IMR-90 (cell line): Measurements from ENCODE around the gene ZNF512. TPM values are rescaled to one million over a fixed set of nuclear protein-coding genes. Genes with fewer than 3 reads are reported as not detected.

Experiments
- ATAC-seq: fragments of 200-7000 bp; cut with Tn5 transposase; 2 replicates; pipeline ENCODE4 v1.9.1; 2020; ENCODE audit warnings: low read depth, mild to moderate bottlenecking, moderate library complexity
- BruUV-seq: library from RNA; stranded (reverse); fragments of 400-500 nt; replicated peaks from 2 replicates; lab custom pipeline; 2021; lab: Mats Ljungman, UMichigan
- CTCF ChIA-PET: fragments of 300-600 bp; formaldehyde crosslinking; extraction: SDS; loops from one replicate; lab custom pipeline; 2021; ENCODE audit warnings: antibody characterized with exemption; lab: Yijun Ruan, JAX
- POLR2A ChIA-PET: fragments of 300-600 bp; sonication (Branson Sonifier 250); formaldehyde crosslinking; loops from one replicate; lab custom pipeline; 2022; ENCODE audit warnings: antibody characterized with exemption; ENCODE audit not compliant: unreplicated experiment; lab: Charles Lee
- DNase-seq: peaks from one replicate; pipeline ENCODE4 v3.0.0; 2013
- H2AFZ ChIP-seq: replicated peaks from 2 replicates; pipeline ENCODE3; 2013; ENCODE audit warnings: low read length, mild to moderate bottlenecking; ENCODE audit not compliant: poor library complexity
- H2AK5ac ChIP-seq: 2 replicates; pipeline ENCODE4 v1.6.1; 2013; ENCODE audit warnings: low read depth, low read length, inconsistent platforms
- H2AK9ac ChIP-seq: replicated peaks from 2 replicates; pipeline ENCODE3; 2013; ENCODE audit warnings: mild to moderate bottlenecking, low read depth, low read length, moderate library complexity; ENCODE audit not compliant: poor library complexity
- H2BK120ac ChIP-seq: 2 replicates; pipeline ENCODE4 v1.6.1; 2013; ENCODE audit warnings: low read depth, low read length, inconsistent platforms
- H2BK15ac ChIP-seq: 3 replicates; pipeline ENCODE4 v1.6.1; 2013; ENCODE audit warnings: low read depth, low read length, inconsistent platforms
- H2BK20ac ChIP-seq: 2 replicates; pipeline ENCODE4 v1.6.1; 2013; ENCODE audit warnings: low read depth, mild to moderate bottlenecking, inconsistent platforms, low read length, moderate library complexity
- H2BK5ac ChIP-seq: 2 replicates; pipeline ENCODE4 v1.6.1; 2013; ENCODE audit warnings: mild to moderate bottlenecking, low read depth, low read length, inconsistent platforms; ENCODE audit not compliant: poor library complexity, severe bottlenecking
- H3K14ac ChIP-seq: replicated peaks from 2 replicates; pipeline ENCODE4 v1.6.1; 2013; ENCODE audit warnings: low read depth, low read length, inconsistent platforms
- H3K18ac ChIP-seq: 2 replicates; pipeline ENCODE4 v1.6.1; 2013; ENCODE audit warnings: low read depth, low read length, control low read depth
- H3K23ac ChIP-seq: 2 replicates; pipeline ENCODE4 v1.6.1; 2013; ENCODE audit warnings: low read depth, low read length, inconsistent platforms
- H3K27ac ChIP-seq: 2 replicates; pipeline ENCODE4 v1.5.1; 2013; ENCODE audit warnings: mild to moderate bottlenecking, control low read depth, low read length; ENCODE audit not compliant: insufficient read depth
- H3K27me3 ChIP-seq: 2 replicates; pipeline ENCODE4 v1.6.1; 2013; ENCODE audit warnings: low read length; ENCODE audit not compliant: control insufficient read depth, insufficient read depth
- H3K36me3 ChIP-seq: 2 replicates; pipeline ENCODE4 v1.6.1; 2013; ENCODE audit warnings: low read length, mixed read lengths; ENCODE audit not compliant: control insufficient read depth, insufficient read depth
- H3K4ac ChIP-seq: 2 replicates; pipeline ENCODE4 v1.6.1; 2013; ENCODE audit warnings: low read depth, low read length, inconsistent platforms
- H3K4me1 ChIP-seq: 2 replicates; pipeline ENCODE4 v1.6.1; 2013; ENCODE audit warnings: low read length, mixed read lengths; ENCODE audit not compliant: control insufficient read depth, insufficient read depth
- H3K4me2 ChIP-seq: 2 replicates; pipeline ENCODE4 v1.6.1; 2013; ENCODE audit warnings: low read depth, mild to moderate bottlenecking, control low read depth, low read length, moderate library complexity
- H3K4me3 ChIP-seq: 2 replicates; pipeline ENCODE4 v1.5.1; 2013; ENCODE audit warnings: low read depth, mild to moderate bottlenecking, control low read depth, low read length, moderate library complexity; ENCODE audit not compliant: insufficient read depth
- H3K56ac ChIP-seq: 2 replicates; pipeline ENCODE4 v1.6.1; 2013; ENCODE audit warnings: low read length, inconsistent platforms; ENCODE audit not compliant: insufficient read depth; ENCODE audit errors: extremely low read depth
- H3K79me1 ChIP-seq, 2 experiments: 2 replicates each; pipeline ENCODE4 v1.6.1; 2013; ENCODE audit warnings: low read length in 2 of 2, inconsistent platforms in 1 of 2, low read depth in 1 of 2
- H3K9ac ChIP-seq: 2 replicates; pipeline ENCODE4 v1.6.1; 2013; ENCODE audit warnings: low read depth, low read length, control low read depth
- H3K9me1 ChIP-seq: 2 replicates; pipeline ENCODE4 v1.6.1; 2013; ENCODE audit warnings: low read length, inconsistent platforms; ENCODE audit not compliant: insufficient read depth
- H3K9me3 ChIP-seq: 2 replicates; pipeline ENCODE4 v1.6.1; 2013; ENCODE audit warnings: low read length; ENCODE audit not compliant: control insufficient read depth, insufficient read depth
- H4K20me1 ChIP-seq: 2 replicates; pipeline ENCODE4 v1.6.1; 2013; ENCODE audit warnings: low read length, inconsistent platforms; ENCODE audit not compliant: insufficient read depth
- H4K5ac ChIP-seq: 2 replicates; pipeline ENCODE4 v1.6.1; 2013; ENCODE audit warnings: mild to moderate bottlenecking, low read depth, low read length, control low read depth
- H4K8ac ChIP-seq, 2 experiments: 2 replicates each; pipeline ENCODE4 v1.6.1; 2013; ENCODE audit warnings: low read depth in 2 of 2, low read length in 2 of 2, control low read depth in 1 of 2, inconsistent platforms in 1 of 2
- H4K91ac ChIP-seq: 2 replicates; pipeline ENCODE4 v1.6.1; 2013; ENCODE audit warnings: low read depth, low read length, inconsistent platforms; ENCODE audit not compliant: insufficient read depth
- BHLHE40 ChIP-seq: fragments of 150-350 bp; IDR thresholded peaks from 2 replicates; pipeline ENCODE4 v1.6.1; 2016; ENCODE audit warnings: mild to moderate bottlenecking, low read depth, low read length
- CEBPB ChIP-seq: IDR thresholded peaks from 2 replicates; pipeline ENCODE4 v1.6.1; 2012; ENCODE audit warnings: low read depth, low read length, improper control_type of control experiment
- CHD1 ChIP-seq: IDR thresholded peaks from 2 replicates; pipeline ENCODE4 v1.6.1; 2012; ENCODE audit warnings: low read depth, low read length, improper control_type of control experiment
- ELK1 ChIP-seq: fragments of 150-350 bp; IDR thresholded peaks from 2 replicates; pipeline ENCODE4 v1.6.1; 2016; ENCODE audit warnings: low read depth, mild to moderate bottlenecking, low read length, moderate library complexity, borderline replicate concordance
- FOS ChIP-seq: fragments of 150-350 bp; IDR thresholded peaks from 2 replicates; pipeline ENCODE4 v1.6.1; 2016; ENCODE audit warnings: low read depth, low read length
- MAFK ChIP-seq: IDR thresholded peaks from 2 replicates; pipeline ENCODE4 v1.6.1; 2012; ENCODE audit warnings: low read depth, low read length, improper control_type of control experiment
- MAZ ChIP-seq: IDR thresholded peaks from 2 replicates; pipeline ENCODE4 v1.6.1; 2012; ENCODE audit warnings: low read depth, mild to moderate bottlenecking, low read length, improper control_type of control experiment, moderate library complexity, borderline replicate concordance
- MXI1 ChIP-seq: IDR thresholded peaks from 2 replicates; pipeline ENCODE4 v1.6.1; 2012; ENCODE audit warnings: low read depth, mild to moderate bottlenecking, low read length, moderate library complexity, borderline replicate concordance
- NFE2L2 ChIP-seq: fragments of 150-350 bp; IDR thresholded peaks from 2 replicates; pipeline ENCODE4 v1.6.1; 2016; ENCODE audit warnings: low read depth, mild to moderate bottlenecking, low read length
- POLR2A ChIP-seq: IDR thresholded peaks from 2 replicates; pipeline ENCODE4 v1.6.1; 2012; ENCODE audit warnings: mild to moderate bottlenecking, low read depth, low read length
- RAD21 ChIP-seq: IDR thresholded peaks from 2 replicates; pipeline ENCODE4 v1.6.1; 2012; ENCODE audit warnings: low read length, improper control_type of control experiment
- RFX5 ChIP-seq: IDR thresholded peaks from 2 replicates; pipeline ENCODE4 v1.8.0; 2012; ENCODE audit warnings: low read depth, mild to moderate bottlenecking, low read length, moderate library complexity
- WGBS, 2 experiments: methylation state at CpG; one replicate each; pipeline versions ENCODE4 v1.1.5 to v1.1.7; 2013; ENCODE audit warnings: missing lambda C conversion rate in 2 of 2; ENCODE audit not compliant: insufficient read length in 1 of 2; ENCODE audit errors: extremely low coverage in 2 of 2; 5-methylcytosine and 5-hydroxymethylcytosine counted together
- dilution Hi-C: fragments of 300-500 bp; cut with HindIII; formaldehyde crosslinking; loops from one replicate; pipeline ENCODE4 v1.14.3; 2018; ENCODE audit warnings: low sequenced_read_pairs; ENCODE audit not compliant: unreplicated experiment
- in situ Hi-C: fragments of 300-500 bp; cut with MboI; formaldehyde crosslinking; loops from 3 replicates; pipeline ENCODE4 v1.14.3; 2019; ENCODE audit warnings: low sequenced_read_pairs, inconsistent platforms, mixed read lengths
- intact Hi-C: fragments of 100-400 bp; cut with micrococcal nuclease; formaldehyde crosslinking; loops from 2 replicates; pipeline ENCODE4 v1.10.0; 2022
- polyA plus RNA-seq, 3 experiments: library from polyadenylated mRNA; depleted of rRNA; stranded (reverse); fragments of >200 nt; gene quantifications; 2 replicates each; pipeline ENCODE4 v1.2.3, GENCODE V29; 2012; ENCODE audit warnings: low replicate concordance in 1 of 3
- total RNA-seq: library from RNA; depleted of rRNA; stranded (reverse); fragments of >200 nt; gene quantifications from 2 replicates; pipeline ENCODE4 v1.2.3, GENCODE V29; 2012
- TF ChIP-seq, protein P1 (sequence below): conservative IDR thresholded peaks from 2 replicates; pipeline ENCODE4 v1.5.1; 2012; ENCODE audit warnings: mild to moderate bottlenecking, low read depth, low read length, improper control_type of control experiment

Gene ZNF512
- total and polyA plus RNA-seq, 2 of the 4 experiments (the other 2 are of a cell fraction), result 25.8 to 56.5 TPM

DNA sequence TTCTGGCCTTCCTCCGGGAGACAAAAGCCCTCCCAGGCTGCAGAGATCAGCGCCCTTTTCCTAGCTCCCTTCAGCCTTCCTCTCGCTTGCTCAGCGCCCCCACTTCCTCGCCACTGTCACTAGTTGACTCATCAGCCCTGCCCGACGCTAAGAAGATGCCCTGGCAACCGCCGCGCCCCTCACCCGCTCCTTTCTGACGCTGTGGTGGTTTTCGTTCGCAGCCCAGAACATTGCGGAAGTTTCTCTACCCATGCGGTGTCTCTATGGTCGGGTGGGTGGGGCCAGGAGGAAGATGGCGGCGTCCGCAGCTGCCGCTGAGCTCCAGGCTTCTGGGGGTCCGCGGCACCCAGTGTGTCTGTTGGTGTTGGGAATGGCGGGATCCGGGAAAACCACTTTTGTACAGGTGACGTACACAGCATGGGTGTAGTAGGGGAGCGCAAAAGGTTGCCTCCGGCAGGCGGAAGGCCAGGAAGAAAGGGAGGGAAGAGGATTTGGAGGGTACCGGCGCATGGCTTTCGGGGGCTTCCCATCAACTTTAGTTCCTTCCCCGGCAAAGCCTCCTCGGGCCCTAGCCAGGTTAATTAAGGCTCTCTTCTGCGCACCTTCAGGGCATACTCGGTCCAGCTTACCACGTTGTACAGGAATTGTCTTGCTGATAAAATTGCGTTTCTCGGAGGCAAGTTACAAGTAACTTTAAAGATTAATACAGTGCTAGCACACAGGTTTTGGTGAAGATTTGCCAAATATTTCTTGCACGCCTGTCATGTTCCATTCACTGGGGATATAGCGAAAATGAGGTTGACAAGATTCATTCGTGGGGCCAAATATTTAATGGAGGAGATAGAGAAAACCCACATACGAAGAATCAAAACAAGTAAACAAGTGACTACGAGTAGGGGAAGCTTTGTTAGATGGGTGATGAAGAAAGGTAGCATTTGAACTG lies 46.2 kb downstream of the ZNF512 start, which contains the start of the genes CCDC121 and GPN1:
CCDC121 (minus strand) TSS at position 246 of the 943 bp plus-strand sequence. CDS start 1,213 bp downstream, outside the sequence.
GPN1 (plus strand) TSS at position 284 of the 943 bp plus-strand sequence; CDS start at position 293, 9 bp downstream.
- intact Hi-C loops, result loop anchor here (2.0 to 10.0 kb wide), 2 partner anchors 140 to 224 kb away; partner anchors contain the start of genes IFT172 and PPM1G
- peak within 1 kb of the TSS; percentile 100 for H3K14ac ChIP-seq
- peaks cover 9 to 37% of the 10 kb centered on the region in 2 experiments for H3K79me1 ChIP-seq
- H3K4ac ChIP-seq, result peak within 1 kb of the TSS; percentile 94
- no peaks in the 10 kb centered on the region for H4K20me1 ChIP-seq
- 0% methylated on average over 4 of the region's 44 CpGs; no CpG with 5 or more reads in 1 of the 2 experiments for WGBS, 2 experiments
- TF ChIP-seq BHLHE40 (no peak), FOS (peak; percentile 83), CHD1 (peak; percentile 20; the same call in 1 of the 2 replicates), MAFK (no peak), POLR2A (peak; percentile 98), MXI1 (peak; percentile 94), ELK1 (no peak), RFX5 (no peak), RAD21 (no peak), NFE2L2 (no peak), CEBPB (peak; percentile 62), MAZ (peak; percentile 86; the same call in 1 of the 2 replicates)
- TF ChIP-seq, protein P1, sequence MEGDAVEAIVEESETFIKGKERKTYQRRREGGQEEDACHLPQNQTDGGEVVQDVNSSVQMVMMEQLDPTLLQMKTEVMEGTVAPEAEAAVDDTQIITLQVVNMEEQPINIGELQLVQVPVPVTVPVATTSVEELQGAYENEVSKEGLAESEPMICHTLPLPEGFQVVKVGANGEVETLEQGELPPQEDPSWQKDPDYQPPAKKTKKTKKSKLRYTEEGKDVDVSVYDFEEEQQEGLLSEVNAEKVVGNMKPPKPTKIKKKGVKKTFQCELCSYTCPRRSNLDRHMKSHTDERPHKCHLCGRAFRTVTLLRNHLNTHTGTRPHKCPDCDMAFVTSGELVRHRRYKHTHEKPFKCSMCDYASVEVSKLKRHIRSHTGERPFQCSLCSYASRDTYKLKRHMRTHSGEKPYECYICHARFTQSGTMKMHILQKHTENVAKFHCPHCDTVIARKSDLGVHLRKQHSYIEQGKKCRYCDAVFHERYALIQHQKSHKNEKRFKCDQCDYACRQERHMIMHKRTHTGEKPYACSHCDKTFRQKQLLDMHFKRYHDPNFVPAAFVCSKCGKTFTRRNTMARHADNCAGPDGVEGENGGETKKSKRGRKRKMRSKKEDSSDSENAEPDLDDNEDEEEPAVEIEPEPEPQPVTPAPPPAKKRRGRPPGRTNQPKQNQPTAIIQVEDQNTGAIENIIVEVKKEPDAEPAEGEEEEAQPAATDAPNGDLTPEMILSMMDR, result no peak
- ATAC-seq (peak; percentile 97), DNase-seq (peak; percentile 94)
- H3K36me3 ChIP-seq, result peaks cover 6% of the 10 kb centered on the region
- H2BK120ac ChIP-seq, result peak within 1 kb of the TSS; percentile 70; the same call in 1 of the 2 replicates
- peak within 1 kb of the TSS; percentile 97 for H2AFZ ChIP-seq
- peak within 1 kb of the TSS; percentile 94 for H3K4me3 ChIP-seq
- H3K4me1 ChIP-seq, result peaks cover 3% of the 10 kb centered on the region; the same call in 1 of the 2 replicates
- H4K8ac ChIP-seq, result peak within 1 kb of the TSS; percentile 87 to 99
- peak within 1 kb of the TSS; percentile 83 for H3K56ac ChIP-seq
- TSS peak; percentile 29 for BruUV-seq
- H3K23ac ChIP-seq, result peak within 1 kb of the TSS; percentile 88
- dilution Hi-C loops, result no loop called here
- H3K27me3 ChIP-seq, result no peaks in the 10 kb centered on the region
- H2BK20ac ChIP-seq, result no peak within 1 kb of the TSS
- peak within 1 kb of the TSS; percentile 77 for H2BK5ac ChIP-seq
- H3K18ac ChIP-seq, result no peak within 1 kb of the TSS
- H2AK9ac ChIP-seq, result peak within 1 kb of the TSS; percentile 91
- peak within 1 kb of the TSS; percentile 46; the same call in 2 of the 3 replicates for H2BK15ac ChIP-seq
- in situ Hi-C loops, result no loop called here
- H3K27ac ChIP-seq, result peak within 1 kb of the TSS; percentile 83
- ChIA-PET CTCF (interaction anchor here (1.0 kb wide), 1 partner anchor 54 kb away, joined by 4 read pairs; no protein-coding TSS in a partner anchor), POLR2A (interaction anchor here (1.1 kb wide), 1 partner anchor 126 kb away, joined by 3 read pairs; no protein-coding TSS in a partner anchor)
- H3K9ac ChIP-seq, result peak within 1 kb of the TSS; percentile 93
- H4K91ac ChIP-seq, result peak within 1 kb of the TSS; percentile 86
- H4K5ac ChIP-seq, result peak within 1 kb of the TSS; percentile 86
- no peaks in the 10 kb centered on the region; the same call in 1 of the 2 replicates for H3K9me1 ChIP-seq
- H3K4me2 ChIP-seq, result peak within 1 kb of the TSS; percentile 94
- H3K9me3 ChIP-seq, result no peaks in the 10 kb centered on the region
- peak within 1 kb of the TSS; percentile 76 for H2AK5ac ChIP-seq
